Bronchial epithelial cell (primary cell): ENCODE measurements around the gene CCNY. TPM values are rescaled to one million over a fixed set of nuclear protein-coding genes. Genes with fewer than 3 reads are reported as not detected.
A peak's percentile ranks its signal among the peaks of the same experiment; 100 is the strongest.

Source experiments
- DNase-seq: peaks from one replicate; pipeline ENCODE4 v3.0.0-alpha.2; 2010; ENCODE audit warnings: low read depth
- FAIRE-seq: peaks from 2 replicates; lab custom pipeline; 2011; peaks lifted over from hg19 to GRCh38; lab: Jason Lieb, UNC
- H3K27me3 ChIP-seq: 2 replicates; pipeline ENCODE4 v1.5.1; 2011; ENCODE audit warnings: low read length; ENCODE audit not compliant: control insufficient read depth, insufficient read depth
- H3K36me3 ChIP-seq: 2 replicates; pipeline ENCODE4 v1.5.1; 2011; ENCODE audit warnings: low read length; ENCODE audit not compliant: control insufficient read depth, insufficient read depth
- H3K4me3 ChIP-seq: 2 replicates; pipeline ENCODE4 v1.5.1; 2011; ENCODE audit warnings: mild to moderate bottlenecking, low read depth, low read length, control low read depth
- CTCF ChIP-seq: IDR thresholded peaks from 2 replicates; pipeline ENCODE4 v1.5.1; 2011; ENCODE audit warnings: mild to moderate bottlenecking, moderate library complexity, low read length, control low read depth, inconsistent platforms; ENCODE audit not compliant: insufficient read depth, severe bottlenecking
- total RNA-seq: library from RNA; depleted of rRNA; stranded (reverse); fragments of >200 nt; gene quantifications from 2 replicates; pipeline ENCODE4 v1.2.1, GENCODE V29; 2014

CCNY gene
- total RNA-seq, 1 donor from 2014 or later = 66.3 TPM

GRCh38 chr10:35382096-35382495 is 45.8 kb downstream of the CCNY start:
- Histone ChIP-seq H3K36me3 (no peaks in the 10 kb centered on the region), H3K4me3 (no peak overlapping the region), H3K27me3 (no peaks in the 10 kb centered on the region)
- TF ChIP-seq CTCF = no peak
- FAIRE-seq = no peak
- DNase-seq = no peak

DNA sequence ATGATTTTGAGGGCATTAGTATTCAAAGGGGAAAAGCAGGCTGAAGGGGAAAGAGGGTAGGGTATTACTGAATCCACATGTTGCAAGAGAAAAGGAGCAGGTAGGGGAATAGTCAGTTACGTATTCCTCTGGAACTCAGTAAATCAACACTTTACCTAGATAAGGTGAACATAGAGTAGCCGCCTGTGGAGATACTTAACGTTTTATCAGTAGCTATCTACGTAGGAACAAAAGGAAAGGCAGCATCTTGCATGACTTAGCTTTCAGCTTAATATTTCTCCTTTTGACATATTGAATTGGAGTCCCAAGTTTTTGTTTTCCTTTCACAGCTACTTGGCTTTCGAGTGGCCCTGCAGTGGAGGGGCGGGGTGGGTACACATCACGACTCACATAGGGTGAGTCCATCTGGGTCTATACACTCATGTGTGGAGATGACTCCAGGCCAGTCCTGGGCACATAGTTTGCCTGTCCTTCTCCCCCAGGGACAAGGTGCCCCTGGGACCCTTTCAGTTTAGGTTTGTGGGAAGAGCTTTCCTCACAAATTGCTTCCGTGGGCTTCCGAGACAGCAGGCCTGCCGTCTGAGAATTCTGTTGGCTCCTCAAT is 48.1 kb downstream of the CCNY start:
- no peaks in the 10 kb centered on the region for H3K36me3 ChIP-seq
- TF ChIP-seq CTCF = no peak
- FAIRE-seq = no peak
- H3K27me3 ChIP-seq = no peaks in the 10 kb centered on the region
- H3K4me3 ChIP-seq = no peak overlapping the region
- peak; percentile 34 for DNase-seq

DNA sequence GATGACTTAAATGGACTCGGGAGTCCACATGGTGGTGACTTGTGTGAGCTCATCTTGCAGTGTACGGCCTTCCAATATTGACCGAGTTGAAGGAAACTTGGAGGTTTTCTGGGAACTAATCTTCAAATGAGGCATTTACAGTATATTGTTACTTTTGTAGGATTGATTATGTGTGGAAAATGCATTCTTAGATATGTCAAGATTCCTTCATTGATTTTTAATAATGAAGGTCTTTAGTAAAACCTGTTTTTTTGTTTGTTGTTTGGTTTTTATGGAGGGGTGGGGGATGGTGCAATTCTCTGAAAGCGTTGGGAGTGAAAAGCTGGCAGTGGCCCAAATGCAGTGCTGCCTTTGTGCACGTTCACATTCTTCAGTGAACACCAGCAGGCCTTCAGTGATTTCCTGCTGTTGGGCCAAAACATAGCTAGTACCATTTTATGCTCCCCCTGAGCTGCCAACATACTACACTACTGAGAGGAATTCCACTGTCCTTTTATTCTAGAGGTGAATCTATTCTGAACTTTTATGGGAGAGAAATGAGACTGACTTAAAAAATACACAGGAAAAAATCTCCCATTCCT is 50.4 kb downstream of the CCNY start:
- FAIRE-seq (no peak), DNase-seq (peak; percentile 56)
- H3K36me3 ChIP-seq = no peaks in the 10 kb centered on the region
- H3K27me3 ChIP-seq = no peaks in the 10 kb centered on the region
- H3K4me3 ChIP-seq = no peak overlapping the region
- no peak for TF ChIP-seq CTCF

DNA sequence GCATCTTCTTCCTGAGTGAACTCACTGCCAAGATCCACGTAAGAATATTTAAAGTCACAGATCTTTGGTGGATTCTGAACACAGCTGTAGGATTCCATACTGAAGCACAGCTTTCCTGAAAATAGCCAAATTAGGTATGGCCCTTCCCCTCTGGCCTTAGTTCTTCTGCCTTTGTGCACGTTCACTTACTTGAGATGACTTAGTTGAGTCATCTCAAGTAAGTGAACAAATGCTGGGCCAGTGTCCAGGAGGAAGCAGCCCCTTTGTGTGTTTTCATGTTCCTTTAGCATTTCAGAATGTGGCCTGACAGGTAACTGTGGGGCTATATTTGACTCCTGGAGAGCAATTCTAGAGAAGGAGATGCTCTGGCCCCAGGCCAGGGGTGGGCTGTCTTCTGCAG is 51.5 kb downstream of the CCNY start:
- DNase-seq (peak; percentile 78), FAIRE-seq (no peak)
- no peaks in the 10 kb centered on the region for H3K36me3 ChIP-seq

GRCh38 chr10:35388197-35388596 is 51.9 kb downstream of the CCNY start:
- DNase-seq (no peak), FAIRE-seq (no peak)
- no peak for TF ChIP-seq CTCF
- Histone ChIP-seq H3K4me3 (no peak overlapping the region), H3K36me3 (no peaks in the 10 kb centered on the region), H3K27me3 (no peaks in the 10 kb centered on the region)

More for the DNA sequence above, 51.5 kb downstream of the CCNY start:
- TF ChIP-seq CTCF = no peak
- H3K27me3 ChIP-seq = no peaks in the 10 kb centered on the region
- no peak overlapping the region for H3K4me3 ChIP-seq

GRCh38 chr10:35388682-35389081 is 52.4 kb downstream of the CCNY start:
- TF ChIP-seq CTCF = no peak
- no peaks in the 10 kb centered on the region for H3K27me3 ChIP-seq
- H3K36me3 ChIP-seq = no peaks in the 10 kb centered on the region
- H3K4me3 ChIP-seq = no peak overlapping the region
- DNase-seq = no peak
- no peak for FAIRE-seq
